ENCODE measurements around the gene ARHGEF16. TPM values are rescaled to one million over a fixed set of nuclear protein-coding genes. Genes with fewer than 3 reads are reported as not detected.

Gene ARHGEF16
- total RNA-seq, 1 donor from 2014 or later = 11.3 TPM

DNA sequence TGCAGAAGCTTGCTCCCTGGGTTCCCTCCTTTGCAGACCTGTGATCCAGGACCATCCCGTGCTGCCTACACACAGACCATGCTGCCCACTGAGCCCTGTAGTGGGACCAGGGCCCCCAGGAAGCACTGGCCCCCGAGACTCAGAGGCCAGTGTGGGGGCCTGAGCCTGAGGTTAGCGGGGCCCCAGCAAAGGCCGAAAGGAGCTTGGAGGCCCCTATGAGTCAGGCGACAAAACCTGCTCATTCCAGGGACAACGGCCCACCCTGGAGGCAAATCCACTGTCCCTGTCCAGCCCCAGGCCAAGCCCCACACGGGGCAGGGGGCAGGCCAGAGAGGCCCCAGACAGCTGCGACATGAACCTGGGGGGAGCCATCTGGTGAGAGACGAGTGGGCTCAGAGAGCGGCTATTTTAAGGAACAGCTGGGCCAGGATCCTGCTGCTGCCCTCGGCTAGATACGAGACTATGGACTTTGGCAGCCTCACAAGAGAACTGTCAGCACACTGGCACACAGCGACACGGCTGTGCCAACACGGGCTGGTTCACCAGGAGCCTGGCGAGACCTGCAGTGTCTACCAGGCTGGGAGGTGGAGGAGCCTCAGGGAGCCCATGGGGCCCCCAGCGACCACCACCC lies 74.7 kb downstream of the ARHGEF16 start:
- peak overlapping the region; percentile 54 for H3K4me3 Mint-ChIP-seq
- peaks cover 4% of the 10 kb centered on the region for H3K4me1 Mint-ChIP-seq

DNA sequence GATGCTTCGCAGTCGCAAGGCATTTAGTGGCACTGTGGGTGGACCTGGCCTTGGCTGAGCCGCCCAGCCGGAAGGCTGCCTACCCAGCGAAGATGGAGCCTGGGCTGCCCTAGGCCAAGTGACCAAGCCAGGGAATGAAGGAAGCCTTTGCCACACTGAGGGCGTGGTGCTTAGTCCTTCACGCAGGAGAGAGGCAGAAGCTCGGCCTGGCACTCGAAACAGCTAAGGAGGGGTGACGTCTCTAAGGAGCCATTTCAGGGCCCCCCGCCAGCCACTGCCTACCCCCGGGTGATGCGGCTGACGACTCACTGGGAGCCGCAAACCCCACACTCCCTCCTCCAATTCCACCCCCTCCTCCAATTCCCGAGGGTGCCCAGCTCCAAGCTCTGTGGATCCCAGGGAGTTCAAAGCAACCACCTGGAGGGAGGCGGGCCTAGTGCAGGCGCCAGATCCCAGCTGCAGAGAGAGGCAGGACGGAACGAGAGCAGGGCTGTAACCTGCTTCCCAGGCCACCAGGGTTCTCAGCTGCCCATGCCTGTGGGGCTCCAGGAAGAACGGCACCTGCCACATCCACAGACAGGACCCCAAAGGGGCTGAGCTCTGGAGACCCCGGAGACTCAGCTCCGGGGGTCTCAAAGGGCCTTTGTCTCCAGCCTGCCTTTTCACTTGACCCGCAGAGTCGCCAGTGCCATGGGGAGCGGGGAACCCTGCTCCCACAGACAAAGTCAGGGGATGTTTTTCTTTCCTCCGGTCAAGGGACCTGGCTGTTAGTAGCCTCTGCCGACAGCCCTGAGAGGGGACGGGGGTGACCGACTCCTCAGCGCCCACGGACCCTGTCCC lies 75.8 kb downstream of the ARHGEF16 start:
- peak; percentile 18 for DNase-seq (ENCODE audit: low read depth, low spot score)
- TF ChIP-seq, protein P1, sequence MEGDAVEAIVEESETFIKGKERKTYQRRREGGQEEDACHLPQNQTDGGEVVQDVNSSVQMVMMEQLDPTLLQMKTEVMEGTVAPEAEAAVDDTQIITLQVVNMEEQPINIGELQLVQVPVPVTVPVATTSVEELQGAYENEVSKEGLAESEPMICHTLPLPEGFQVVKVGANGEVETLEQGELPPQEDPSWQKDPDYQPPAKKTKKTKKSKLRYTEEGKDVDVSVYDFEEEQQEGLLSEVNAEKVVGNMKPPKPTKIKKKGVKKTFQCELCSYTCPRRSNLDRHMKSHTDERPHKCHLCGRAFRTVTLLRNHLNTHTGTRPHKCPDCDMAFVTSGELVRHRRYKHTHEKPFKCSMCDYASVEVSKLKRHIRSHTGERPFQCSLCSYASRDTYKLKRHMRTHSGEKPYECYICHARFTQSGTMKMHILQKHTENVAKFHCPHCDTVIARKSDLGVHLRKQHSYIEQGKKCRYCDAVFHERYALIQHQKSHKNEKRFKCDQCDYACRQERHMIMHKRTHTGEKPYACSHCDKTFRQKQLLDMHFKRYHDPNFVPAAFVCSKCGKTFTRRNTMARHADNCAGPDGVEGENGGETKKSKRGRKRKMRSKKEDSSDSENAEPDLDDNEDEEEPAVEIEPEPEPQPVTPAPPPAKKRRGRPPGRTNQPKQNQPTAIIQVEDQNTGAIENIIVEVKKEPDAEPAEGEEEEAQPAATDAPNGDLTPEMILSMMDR (conservative IDR thresholded peaks at IDR 0.05) = peak; percentile 33
- Mint-ChIP-seq H3K27ac (ENCODE audit: unreplicated experiment) (no peak overlapping the region), H3K27me3 (ENCODE audit: low read depth) (peaks cover 12% of the 10 kb centered on the region), H3K4me1 (peaks cover 4% of the 10 kb centered on the region), H3K4me3 (peak overlapping the region; percentile 65), H3K36me3 (ENCODE audit: low read depth) (no peaks in the 10 kb centered on the region), H3K9me3 (no peaks in the 10 kb centered on the region)

More for the DNA sequence above, 74.7 kb downstream of the ARHGEF16 start:
- peaks cover 12% of the 10 kb centered on the region for H3K27me3 Mint-ChIP-seq (ENCODE audit: low read depth)
- no peak for DNase-seq (ENCODE audit: low read depth, low spot score)
- TF ChIP-seq, protein P1 (conservative IDR thresholded peaks at IDR 0.05) = no peak
- no peak overlapping the region for H3K27ac Mint-ChIP-seq (ENCODE audit: unreplicated experiment)
- H3K9me3 Mint-ChIP-seq = no peaks in the 10 kb centered on the region
- no peaks in the 10 kb centered on the region for H3K36me3 Mint-ChIP-seq (ENCODE audit: low read depth)

Other genes starting within 250 kb of the ARHGEF16 start
- gene MEGF6, start 156.8 kb downstream of the ARHGEF16 start, total RNA-seq = 36.7 and 38.8 TPM in 2 replicates
- gene TPRG1L, start 170.3 kb downstream of the ARHGEF16 start, total RNA-seq = 14.5 and 14.9 TPM in 2 replicates
- gene WRAP73, start 195.4 kb downstream of the ARHGEF16 start, total RNA-seq = 26.0 and 28.9 TPM in 2 replicates
- 1.5 and 2.1 TPM in 2 replicates for gene TP73, start 197.9 kb downstream of the ARHGEF16 start, total RNA-seq